CD4-positive, alpha-beta memory T cell (primary cell): Measurements from ENCODE around the gene STAT4. TPM values are rescaled to one million over a fixed set of nuclear protein-coding genes. Genes with fewer than 3 reads are reported as not detected.
A peak's percentile ranks its signal among the peaks of the same experiment; 100 is the strongest.

ENCODE experiments used
- CTCF ChIA-PET: fragments of 350-600 bp; sonication (Branson Sonifier 250); formaldehyde crosslinking; loops from one replicate; lab custom pipeline; 2021; ENCODE audit warnings: inconsistent platforms; ENCODE audit not compliant: partially characterized antibody; lab: Charles Lee
- POLR2A ChIA-PET: fragments of 350-600 bp; sonication (Branson Sonifier 250); formaldehyde crosslinking; loops from one replicate; lab custom pipeline; 2021; ENCODE audit not compliant: partially characterized antibody; lab: Charles Lee
- DNase-seq, 5 donors: peaks; one replicate each; pipeline versions ENCODE4 v3.0.0 to v3.0.0-alpha.2; 2020 to 2022; ENCODE audit warnings: mixed read lengths in 1 of 5
- H3K27ac ChIP-seq: one replicate; pipeline ENCODE4 v1.7.0; 2013; ENCODE audit warnings: low read depth, low read length
- H3K27me3 ChIP-seq: 2 replicates; pipeline ENCODE4 v1.7.0; 2013; ENCODE audit warnings: mild to moderate bottlenecking, low read length, moderate library complexity; ENCODE audit not compliant: insufficient read depth
- H3K36me3 ChIP-seq: 2 replicates; pipeline ENCODE4 v1.7.0; 2013; ENCODE audit warnings: mild to moderate bottlenecking, low read length, moderate library complexity; ENCODE audit not compliant: insufficient read depth
- H3K4me1 ChIP-seq: 2 replicates; pipeline ENCODE4 v1.7.0; 2013; ENCODE audit warnings: mild to moderate bottlenecking, low read length, moderate library complexity; ENCODE audit not compliant: insufficient read depth
- H3K4me3 ChIP-seq, 2 donors: one replicate each; pipeline ENCODE4 v1.7.0; 2013; ENCODE audit warnings: low read length in 2 of 2, mild to moderate bottlenecking in 1 of 2
- H3K9me3 ChIP-seq, 2 donors: one replicate each; pipeline ENCODE4 v1.7.0; 2013; ENCODE audit warnings: low read length in 2 of 2, control low read depth in 1 of 2; ENCODE audit not compliant: control insufficient read depth in 1 of 2
- H3K27ac Mint-ChIP-seq, 7 donors: one replicate each; pipeline ENCODE4 v1.8.0; 2020 to 2021; ENCODE audit warnings: mixed read lengths in 7 of 7, mild to moderate bottlenecking in 6 of 7, inconsistent platforms in 3 of 7, moderate library complexity in 3 of 7
- H3K27me3 Mint-ChIP-seq, 2 donors: one replicate each; pipeline ENCODE4 v1.8.0; 2020 to 2021; ENCODE audit warnings: mixed read lengths in 2 of 2
- H3K36me3 Mint-ChIP-seq, 2 donors: one replicate each; pipeline ENCODE4 v1.8.0; 2020 to 2021; ENCODE audit warnings: mixed read lengths in 2 of 2, inconsistent platforms in 1 of 2, mild to moderate bottlenecking in 1 of 2
- H3K4me1 Mint-ChIP-seq, 4 donors: one replicate each; pipeline ENCODE4 v1.8.0; 2020 to 2021; ENCODE audit warnings: mixed read lengths in 4 of 4, mild to moderate bottlenecking in 1 of 4
- H3K4me3 Mint-ChIP-seq, 8 donors: one replicate each; pipeline ENCODE4 v1.8.0; 2020 to 2021; ENCODE audit warnings: mixed read lengths in 8 of 8, mild to moderate bottlenecking in 7 of 8, moderate library complexity in 6 of 8, inconsistent platforms in 3 of 8
- H3K9me3 Mint-ChIP-seq, 8 donors: one replicate each; pipeline ENCODE4 v1.8.0; 2020 to 2021; ENCODE audit warnings: mixed read lengths in 8 of 8, mild to moderate bottlenecking in 5 of 8, inconsistent platforms in 3 of 8, moderate library complexity in 1 of 8
- intact Hi-C: fragments of 100-400 bp; cut with micrococcal nuclease; formaldehyde crosslinking; loops from one replicate; pipeline ENCODE4 v1.15.1; 2023
- polyA plus RNA-seq, 2 donors: library from polyadenylated mRNA; unstranded; fragments of 300-500 nt; fragmentation: Illumina TruSeq; gene quantifications; one replicate each; pipeline ENCODE4 v1.2.3, GENCODE V29; 2021
- total RNA-seq, 2 experiments: library from RNA; stranded (reverse); gene quantifications; one replicate each; pipeline ENCODE4 v1.2.3, GENCODE V29; 2021

The STAT4 gene
- total and polyA plus RNA-seq, 4 experiments from 2014 or later = 69.7 to 119 (median 95.3) TPM

DNA sequence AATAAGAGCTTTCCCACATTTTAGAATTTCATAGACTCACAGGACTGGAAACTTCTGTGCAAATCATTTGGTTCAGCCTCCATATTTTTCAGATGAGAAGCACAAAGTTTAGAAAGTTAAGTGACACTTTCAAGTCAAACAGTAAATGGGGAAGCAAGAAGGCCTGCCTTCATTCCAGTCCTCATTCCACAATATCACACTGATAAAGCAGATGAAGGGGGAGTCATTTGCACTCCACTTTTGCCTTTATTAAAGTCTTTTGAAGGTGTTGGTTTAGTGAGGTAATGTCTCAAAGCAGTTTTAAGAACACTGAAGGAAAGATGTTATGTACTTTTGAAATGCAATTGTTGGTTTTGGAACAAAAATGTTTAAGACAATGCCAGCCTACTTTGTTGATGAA lies 32.7 kb upstream of the STAT4 start:
- ChIA-PET CTCF (interaction anchor here (1.0 to 1.5 kb wide), 2 partner anchors 19 to 132 kb away, joined by 3 to 4 read pairs; no protein-coding TSS in a partner anchor), POLR2A (no interaction called here)
- intact Hi-C loops = no loop called here

DNA sequence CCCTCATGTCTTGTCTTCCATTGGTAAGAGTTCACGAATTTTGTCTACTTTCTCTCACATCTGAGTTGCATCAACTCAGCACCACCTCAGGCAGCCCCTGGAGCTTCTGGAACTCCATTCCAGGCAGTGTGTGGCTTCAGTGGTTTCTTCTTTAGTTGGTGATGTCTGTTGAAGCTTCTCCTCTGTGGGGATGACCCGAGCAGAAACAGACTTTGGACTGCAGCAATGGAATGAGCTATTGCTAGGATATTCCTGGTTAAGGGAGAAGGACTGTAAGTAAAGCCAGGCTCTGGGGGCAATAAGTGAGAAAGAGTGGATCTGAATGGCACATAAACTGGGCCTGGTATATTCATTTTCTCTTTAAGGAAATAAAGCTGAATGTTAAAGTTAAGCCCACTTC lies 32.3 kb upstream of the STAT4 start:
- POLR2A ChIA-PET = no interaction called here
- Histone ChIP-seq H3K4me1 (peaks cover 1% of the 10 kb centered on the region), H3K9me3 (no peaks in the 10 kb centered on the region), H3K36me3 (no peaks in the 10 kb centered on the region), H3K27me3 (no peaks in the 10 kb centered on the region), H3K27ac (no peak overlapping the region), H3K4me3 (no peak overlapping the region)
- Mint-ChIP-seq H3K9me3 (no peaks in the 10 kb centered on the region), H3K27ac (no peak overlapping the region), H3K27me3 (peaks cover 1 to 2% of the 10 kb centered on the region in 2 donors), H3K4me3 (no peak overlapping the region), H3K36me3 (no peaks in the 10 kb centered on the region), H3K4me1 (peaks cover under 1 to 5% (median 2%) of the 10 kb centered on the region in 4 donors)
- CTCF ChIA-PET = interaction anchor here (1.0 kb wide), 1 partner anchor 18 kb away, joined by 3 read pairs; no protein-coding TSS in a partner anchor
- intact Hi-C loops = no loop called here
- no peak for DNase-seq

More for the DNA sequence above, 32.7 kb upstream of the STAT4 start:
- no peak overlapping the region for H3K4me3 Mint-ChIP-seq
- Histone ChIP-seq H3K4me3 (no peak overlapping the region), H3K27ac (no peak overlapping the region), H3K27me3 (no peaks in the 10 kb centered on the region), H3K9me3 (no peaks in the 10 kb centered on the region), H3K36me3 (no peaks in the 10 kb centered on the region), H3K4me1 (peaks cover 5% of the 10 kb centered on the region)
- DNase-seq = no peak
- no peak overlapping the region for H3K27ac Mint-ChIP-seq
- H3K27me3 Mint-ChIP-seq = peaks cover 1 to 2% of the 10 kb centered on the region in 2 donors
- H3K4me1 Mint-ChIP-seq = peaks cover 4 to 8% (median 6%) of the 10 kb centered on the region in 4 donors
- H3K9me3 Mint-ChIP-seq = no peaks in the 10 kb centered on the region
- no peaks in the 10 kb centered on the region for H3K36me3 Mint-ChIP-seq

DNA sequence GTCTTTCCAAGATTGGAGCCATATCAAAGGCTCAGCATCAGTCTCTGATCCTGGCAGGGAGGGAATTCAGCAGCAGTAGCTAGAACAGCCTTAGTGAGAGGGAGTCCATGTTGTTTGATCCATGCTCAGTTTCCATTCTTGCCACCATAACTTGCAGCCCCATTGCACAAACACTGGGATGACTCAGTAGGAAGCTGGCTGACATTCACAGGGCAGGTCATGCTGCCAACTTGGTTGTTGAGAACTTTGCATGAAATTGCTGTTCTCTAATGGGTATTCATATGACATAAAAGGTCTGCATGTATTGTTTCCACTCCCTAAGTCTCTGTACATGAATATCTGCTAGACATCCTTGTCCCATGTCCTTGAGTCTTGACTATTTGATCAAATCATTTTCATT lies 29.9 kb upstream of the STAT4 start:
- Mint-ChIP-seq H3K4me1 (peaks cover 0 to 6% (median 4%) of the 10 kb centered on the region in 4 donors), H3K27me3 (peaks cover 0 to 1% of the 10 kb centered on the region in 2 donors), H3K9me3 (no peaks in the 10 kb centered on the region), H3K27ac (no peak overlapping the region), H3K36me3 (no peaks in the 10 kb centered on the region), H3K4me3 (no peak overlapping the region)
- POLR2A ChIA-PET = interaction anchor here (1.2 kb wide), 1 partner anchor 12 kb away, joined by 4 read pairs; no protein-coding TSS in a partner anchor
- CTCF ChIA-PET = no interaction called here
- Histone ChIP-seq H3K4me1 (no peaks in the 10 kb centered on the region), H3K9me3 (no peaks in the 10 kb centered on the region), H3K4me3 (no peak overlapping the region), H3K36me3 (no peaks in the 10 kb centered on the region), H3K27ac (no peak overlapping the region), H3K27me3 (no peaks in the 10 kb centered on the region)
- DNase-seq = no peak
- intact Hi-C loops = no loop called here

DNA sequence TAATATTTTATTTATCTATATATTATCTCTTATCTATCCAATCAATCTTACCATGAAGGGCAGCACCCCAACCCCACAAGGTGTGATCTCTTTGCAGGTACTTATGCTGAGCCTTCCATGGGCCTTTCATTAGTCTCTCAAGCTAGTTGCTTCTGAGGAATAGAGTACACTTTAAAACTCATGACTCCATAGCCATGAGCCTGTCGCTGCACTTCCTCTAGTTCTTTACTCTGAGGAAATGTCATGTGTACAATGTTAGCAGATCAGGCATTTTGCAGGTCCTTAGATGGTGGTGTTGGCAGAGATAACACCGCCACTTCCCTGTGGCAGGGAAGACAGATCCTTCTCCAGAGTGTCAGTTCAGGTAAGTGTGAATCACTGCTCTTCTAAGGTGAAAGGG lies 29.5 kb upstream of the STAT4 start:
- POLR2A ChIA-PET = no interaction called here
- no peaks in the 10 kb centered on the region for H3K9me3 Mint-ChIP-seq
- Histone ChIP-seq H3K36me3 (no peaks in the 10 kb centered on the region), H3K27me3 (no peaks in the 10 kb centered on the region), H3K9me3 (no peaks in the 10 kb centered on the region), H3K27ac (no peak overlapping the region), H3K4me1 (no peaks in the 10 kb centered on the region), H3K4me3 (no peak overlapping the region)
- intact Hi-C loops = no loop called here
- no peaks in the 10 kb centered on the region for H3K36me3 Mint-ChIP-seq
- peaks cover 0 to 1% of the 10 kb centered on the region in 2 donors for H3K27me3 Mint-ChIP-seq
- no peak overlapping the region for H3K27ac Mint-ChIP-seq
- peak overlapping the region in 1 of 8 donors; percentile 12 for H3K4me3 Mint-ChIP-seq
- no peak for DNase-seq
- peaks cover 0 to 10% (median 4%) of the 10 kb centered on the region in 4 donors for H3K4me1 Mint-ChIP-seq
- CTCF ChIA-PET = no interaction called here

DNA sequence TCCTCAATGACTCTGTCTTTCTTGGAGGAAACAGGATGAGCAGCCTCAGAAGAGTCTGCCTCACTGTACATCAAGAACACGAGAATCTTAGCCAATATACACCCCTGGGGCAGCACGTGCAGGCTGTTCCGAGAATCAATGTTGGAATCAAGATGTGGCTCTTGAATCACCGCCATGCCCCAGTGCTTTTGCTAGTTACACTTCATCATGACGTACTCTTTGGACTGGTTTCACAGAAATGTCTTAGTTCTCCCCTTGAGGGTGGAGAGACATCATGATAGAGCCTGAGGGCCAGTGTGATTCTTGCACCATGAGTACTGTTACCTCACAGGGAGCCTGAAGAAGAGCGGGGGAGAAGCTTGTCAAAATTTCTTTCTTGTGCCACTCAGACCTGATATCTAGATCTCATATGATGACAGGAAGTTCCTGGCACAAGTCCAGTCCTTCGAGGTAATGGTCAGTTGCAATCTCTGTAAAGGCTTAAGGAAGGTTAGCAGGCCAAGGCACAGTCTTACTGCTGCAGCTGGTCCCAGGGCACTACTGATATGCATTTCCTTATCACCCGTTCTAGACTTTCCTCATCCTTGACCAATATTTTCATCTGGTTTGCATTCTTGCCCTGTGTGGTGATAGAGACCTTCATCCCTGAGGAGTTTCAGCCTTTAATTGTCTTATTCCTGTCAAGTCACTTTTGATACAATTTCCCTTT lies 28.2 kb upstream of the STAT4 start:
- Mint-ChIP-seq H3K9me3 (no peaks in the 10 kb centered on the region), H3K27ac (no peak overlapping the region), H3K27me3 (peaks cover 0 to 1% of the 10 kb centered on the region in 2 donors), H3K4me3 (no peak overlapping the region), H3K36me3 (no peaks in the 10 kb centered on the region), H3K4me1 (peaks cover 0 to 10% (median 3%) of the 10 kb centered on the region in 4 donors)
- intact Hi-C loops = no loop called here
- DNase-seq = no peak
- Histone ChIP-seq H3K9me3 (no peaks in the 10 kb centered on the region), H3K4me3 (no peak overlapping the region), H3K36me3 (no peaks in the 10 kb centered on the region), H3K27ac (no peak overlapping the region), H3K4me1 (no peaks in the 10 kb centered on the region), H3K27me3 (no peaks in the 10 kb centered on the region)
- POLR2A ChIA-PET = no interaction called here
- CTCF ChIA-PET = interaction anchor here (1.2 to 1.6 kb wide), 2 partner anchors 12 to 366 kb away, joined by 4 to 6 read pairs; no protein-coding TSS in a partner anchor

DNA sequence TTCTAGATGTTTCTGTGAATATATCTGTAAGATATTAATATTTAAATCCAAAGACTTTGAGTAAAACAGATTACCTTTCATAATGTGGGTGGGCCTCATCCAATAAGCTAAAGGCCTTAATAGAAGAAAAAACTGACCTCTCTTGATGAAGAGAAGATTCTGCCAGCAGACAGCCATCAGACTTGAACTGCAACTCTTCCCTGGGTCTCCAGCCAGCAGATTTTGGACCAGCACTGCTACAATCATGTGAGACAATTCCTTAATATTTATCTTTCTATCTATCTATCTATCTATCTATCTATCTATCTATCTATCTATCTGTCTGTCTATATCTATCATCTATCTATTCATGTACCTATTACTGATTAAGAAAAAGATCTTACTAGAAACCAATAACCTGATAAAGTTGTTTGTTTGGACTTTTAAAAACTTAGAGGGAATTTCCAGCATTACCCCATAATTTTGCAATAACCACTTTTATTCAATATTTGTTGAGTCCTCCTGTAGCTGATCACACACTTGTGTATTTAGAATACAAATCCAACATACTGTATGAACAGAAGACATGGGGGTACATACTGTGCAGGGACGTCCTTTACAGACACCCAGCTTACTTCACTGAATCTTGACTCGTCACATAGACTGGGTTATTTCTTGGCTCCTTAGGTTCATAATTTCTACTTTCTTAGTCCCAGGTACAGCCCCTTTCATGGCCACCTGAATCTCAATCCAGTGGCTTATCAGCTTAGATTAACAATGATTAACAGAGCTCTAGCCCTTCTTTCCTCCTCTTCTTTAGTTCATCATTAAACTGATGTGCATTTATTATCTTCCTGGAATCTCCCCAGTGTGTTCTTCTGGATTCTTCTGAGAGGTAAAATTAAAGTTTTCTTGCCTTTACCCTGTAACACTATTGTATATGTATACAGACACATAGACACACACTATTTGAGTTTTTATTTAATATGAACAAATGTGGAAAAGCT lies 27.2 kb upstream of the STAT4 start:
- POLR2A ChIA-PET = no interaction called here
- H3K27me3 Mint-ChIP-seq = peaks cover 0 to 1% of the 10 kb centered on the region in 2 donors
- Histone ChIP-seq H3K27me3 (no peaks in the 10 kb centered on the region), H3K9me3 (no peaks in the 10 kb centered on the region), H3K27ac (no peak overlapping the region), H3K36me3 (no peaks in the 10 kb centered on the region), H3K4me3 (no peak overlapping the region), H3K4me1 (no peaks in the 10 kb centered on the region)
- no peaks in the 10 kb centered on the region for H3K36me3 Mint-ChIP-seq
- H3K9me3 Mint-ChIP-seq = no peaks in the 10 kb centered on the region
- CTCF ChIA-PET = interaction anchor here (0.7 to 1.6 kb wide), 3 partner anchors 11 to 367 kb away, joined by 3 to 6 read pairs (median 4); no protein-coding TSS in a partner anchor
- no peak for DNase-seq
- H3K27ac Mint-ChIP-seq = no peak overlapping the region
- peaks cover 0 to 10% (median 3%) of the 10 kb centered on the region in 4 donors for H3K4me1 Mint-ChIP-seq
- H3K4me3 Mint-ChIP-seq = no peak overlapping the region
- intact Hi-C loops = no loop called here
